GM18517 (cell line): ENCODE measurements around the gene IL18.
A peak's percentile ranks its signal among the peaks of the same experiment; 100 is the strongest.
"Not testable (repeated sequence)": the region's sequence is repeated elsewhere in the genome, so short reads cannot be mapped to it uniquely, and the experiment has no call there.

Experiments
- ATAC-seq: cut with Tn5 transposase; IDR thresholded peaks from one replicate; pipeline ENCODE4 v1.9.1; 2021; ENCODE audit warnings: mild to moderate bottlenecking, moderate library complexity; ENCODE audit not compliant: unreplicated experiment

Gene IL18

DNA sequence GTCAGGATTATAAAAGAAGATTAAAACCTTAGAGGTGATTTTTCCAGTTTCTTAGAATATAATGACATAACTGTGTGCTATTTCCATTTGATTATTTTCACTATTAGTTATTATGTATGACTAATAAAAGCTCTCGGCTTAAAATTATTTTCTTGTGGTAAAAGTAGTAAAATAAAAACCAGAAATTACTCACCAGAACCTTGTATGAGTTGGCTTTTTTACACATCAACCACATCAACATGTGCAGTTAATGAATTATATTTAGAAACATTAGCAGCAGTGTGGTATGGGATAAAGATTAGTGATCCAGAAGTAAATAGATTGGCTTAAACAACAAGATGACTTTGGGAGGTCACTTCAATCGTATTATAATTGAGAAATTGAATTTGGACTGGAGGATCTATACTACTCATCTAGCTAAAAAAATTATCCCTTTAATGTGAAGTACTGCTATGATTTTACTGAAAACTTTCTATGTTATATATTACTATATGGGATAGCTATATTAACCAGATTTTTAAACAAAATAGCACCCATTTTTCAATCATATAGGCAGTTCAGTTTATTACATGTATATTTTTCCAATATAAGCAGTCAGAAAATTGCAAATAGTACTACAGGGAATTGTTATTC, 8.6 kb upstream of the IL18 start:
- ATAC-seq: peak; percentile 59

DNA sequence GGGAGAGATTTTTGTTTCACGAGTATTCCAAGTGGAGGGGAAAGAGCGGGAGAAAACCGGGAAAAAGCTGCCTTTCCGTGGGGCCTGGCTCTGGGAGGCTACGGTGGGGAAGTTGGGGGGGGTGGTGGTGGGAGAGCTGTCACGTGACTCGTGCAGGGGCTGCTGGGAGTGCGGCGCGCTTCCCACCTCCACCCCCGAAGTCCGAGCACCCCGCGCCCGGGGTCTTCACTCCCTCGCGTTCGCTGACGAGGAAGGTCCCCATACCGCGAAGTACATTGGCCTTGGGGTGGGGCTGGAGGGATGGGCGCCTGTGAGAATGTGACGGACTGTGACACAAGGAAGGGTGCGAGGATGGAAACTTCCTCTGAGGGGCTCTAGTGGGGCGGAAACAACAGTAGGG, 3.3 kb upstream of the IL18 start, which contains the start of gene TEX12:
TSS of gene TEX12 (plus strand) at position 228 of the 400 bp plus-strand sequence. CDS start 1,897 bp downstream, outside the sequence.
- no peak for ATAC-seq

DNA sequence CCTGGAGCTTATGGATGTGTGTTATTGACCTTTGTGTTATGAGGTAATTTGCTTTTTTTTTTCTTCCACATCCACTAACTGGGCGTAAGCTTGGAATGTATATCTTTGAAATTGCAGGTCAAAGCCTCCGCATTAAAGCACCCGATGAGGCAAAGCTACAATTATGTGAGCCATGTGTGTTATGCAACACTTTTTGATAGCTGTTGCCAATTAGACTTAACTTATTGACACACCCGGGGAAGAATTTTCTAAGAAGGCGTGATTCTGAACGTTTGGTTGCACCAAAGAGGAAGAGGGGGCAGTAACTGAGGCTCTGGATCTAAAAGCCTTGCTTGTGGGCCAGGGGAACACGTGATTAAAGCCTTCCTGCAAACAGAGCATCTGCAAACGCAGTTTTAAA, 2.7 kb upstream of the IL18 start:
- no peak for ATAC-seq

DNA sequence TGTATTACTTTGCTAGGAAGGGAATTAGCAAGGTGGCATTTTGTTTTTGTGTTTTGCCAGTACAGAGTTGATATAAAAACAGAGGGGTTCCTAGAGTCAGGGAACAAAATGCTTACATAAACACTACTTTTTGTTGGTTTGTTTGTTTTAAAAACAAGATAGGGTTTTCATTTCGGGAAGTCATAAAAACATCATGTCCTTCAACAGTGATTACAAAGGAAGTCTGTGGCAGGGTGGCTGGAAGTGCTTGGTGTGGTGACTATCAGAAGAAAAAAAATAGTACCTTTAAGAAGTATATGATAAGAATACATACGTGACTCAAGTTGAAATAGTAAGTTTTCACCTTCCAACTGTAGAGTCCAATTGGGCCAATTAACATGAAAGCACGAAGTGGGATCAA, 1.2 kb upstream of the IL18 start:
- no peak for ATAC-seq

DNA sequence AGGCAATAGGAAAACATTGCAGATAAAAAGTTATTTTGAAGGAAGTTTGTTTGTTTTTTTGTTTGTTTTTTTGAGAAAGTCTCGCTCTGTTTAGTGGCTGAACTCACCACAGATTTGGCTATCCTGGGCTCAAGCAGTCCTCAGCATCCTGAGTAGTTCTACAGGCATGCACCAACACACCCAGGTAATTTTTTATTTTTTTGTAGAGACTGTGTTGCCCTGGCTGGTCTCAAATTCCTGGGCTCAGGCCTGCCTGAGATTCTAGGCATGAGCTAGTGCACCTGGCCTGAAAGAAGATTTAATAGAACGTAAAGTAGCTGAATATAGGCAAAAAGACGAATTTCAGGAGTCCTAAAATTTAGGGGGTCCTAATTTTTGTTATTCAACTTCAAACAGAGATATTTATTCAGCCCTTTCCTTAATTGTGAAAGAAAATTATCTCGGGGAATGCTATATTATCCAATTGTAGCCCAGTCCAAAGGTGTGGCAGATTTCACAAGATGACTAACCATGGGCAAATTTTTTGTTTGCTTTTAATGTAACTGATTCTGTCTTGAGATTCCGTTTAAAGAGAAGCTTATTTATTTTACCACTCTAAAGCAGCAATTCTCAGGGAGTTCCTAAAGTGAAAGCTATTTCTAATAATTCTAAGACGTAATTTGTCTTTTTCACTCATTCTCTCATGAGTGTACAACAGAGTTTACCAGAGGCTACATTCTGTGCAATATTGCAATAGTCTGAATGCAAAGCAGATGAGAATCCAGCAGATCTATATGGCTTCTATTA, 940 bp downstream of the IL18 start:
- ATAC-seq: no peak

DNA sequence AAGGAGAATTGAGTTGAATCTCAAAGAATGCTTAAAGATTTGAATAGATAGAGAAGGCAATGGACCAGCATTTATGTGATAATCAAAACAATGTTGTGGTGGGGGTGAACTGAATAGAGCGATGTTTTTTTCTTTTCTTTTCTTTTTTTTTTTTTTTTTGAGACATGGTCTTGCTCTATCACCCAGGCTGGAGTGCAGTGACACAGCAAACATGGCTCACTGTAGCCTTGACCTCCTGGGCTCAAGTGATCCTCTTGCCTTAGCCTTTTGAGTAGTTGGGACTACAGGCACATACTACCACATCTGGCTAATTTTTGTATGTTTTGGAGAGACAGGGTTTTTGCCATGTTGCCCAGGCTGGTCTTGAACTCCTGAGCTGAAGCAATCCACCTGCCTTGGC, 1.7 kb downstream of the IL18 start:
- ATAC-seq: not testable (repeated sequence)

DNA sequence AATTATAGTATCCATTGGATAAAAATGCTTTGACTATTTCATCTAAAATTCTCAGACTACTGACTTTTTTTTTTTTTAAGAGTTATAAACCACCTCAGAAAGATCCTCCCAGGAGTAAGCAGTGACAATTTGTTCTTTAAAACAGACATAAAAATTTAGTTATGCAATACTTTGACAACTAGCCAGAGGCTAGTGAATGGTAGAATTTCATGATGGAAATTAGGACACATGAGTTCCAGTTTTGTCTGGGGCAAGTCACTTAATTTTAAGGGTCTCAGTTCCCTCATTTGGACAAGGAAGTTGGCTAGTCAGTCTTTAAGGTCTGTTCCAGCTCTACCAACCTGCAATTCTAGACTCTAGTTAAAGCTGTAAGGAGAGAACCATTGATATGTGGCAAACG, 2.9 kb downstream of the IL18 start:
- ATAC-seq: no peak

DNA sequence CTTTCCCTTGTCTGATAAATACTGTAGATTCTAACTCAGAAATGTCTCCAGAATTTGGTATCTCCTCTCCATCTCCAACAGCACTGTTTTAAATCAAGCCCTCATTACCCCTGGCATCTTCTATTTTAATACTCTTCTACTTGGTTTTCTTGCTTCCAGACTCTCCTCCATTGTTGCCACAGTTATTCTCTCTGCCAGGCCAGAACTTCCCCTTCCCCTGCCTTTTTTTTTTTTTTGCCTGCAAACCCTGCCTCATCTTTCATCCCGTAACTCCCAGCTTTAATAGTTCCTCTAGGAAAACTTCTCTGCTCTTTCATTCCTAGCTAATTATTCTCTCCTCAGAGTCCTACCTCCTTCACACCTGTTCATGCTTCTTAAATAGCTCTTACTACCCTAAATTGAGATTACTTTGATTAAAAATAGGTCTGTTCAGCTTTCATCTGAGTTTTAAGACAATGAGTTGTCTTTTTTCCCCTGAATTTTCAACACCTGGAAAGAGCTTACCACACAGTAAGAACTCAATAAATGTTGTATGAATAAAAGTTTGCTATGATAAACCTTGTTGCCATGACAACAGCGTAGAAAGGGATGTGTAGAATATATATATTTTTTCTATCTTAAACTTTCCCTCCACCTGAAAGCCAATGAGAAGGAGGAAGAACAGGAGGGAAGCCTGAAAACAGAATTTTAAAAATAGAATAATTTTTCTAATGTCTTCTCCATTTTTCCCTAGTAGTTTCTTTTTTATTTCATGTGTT, 3.6 kb downstream of the IL18 start:
- no peak for ATAC-seq

DNA sequence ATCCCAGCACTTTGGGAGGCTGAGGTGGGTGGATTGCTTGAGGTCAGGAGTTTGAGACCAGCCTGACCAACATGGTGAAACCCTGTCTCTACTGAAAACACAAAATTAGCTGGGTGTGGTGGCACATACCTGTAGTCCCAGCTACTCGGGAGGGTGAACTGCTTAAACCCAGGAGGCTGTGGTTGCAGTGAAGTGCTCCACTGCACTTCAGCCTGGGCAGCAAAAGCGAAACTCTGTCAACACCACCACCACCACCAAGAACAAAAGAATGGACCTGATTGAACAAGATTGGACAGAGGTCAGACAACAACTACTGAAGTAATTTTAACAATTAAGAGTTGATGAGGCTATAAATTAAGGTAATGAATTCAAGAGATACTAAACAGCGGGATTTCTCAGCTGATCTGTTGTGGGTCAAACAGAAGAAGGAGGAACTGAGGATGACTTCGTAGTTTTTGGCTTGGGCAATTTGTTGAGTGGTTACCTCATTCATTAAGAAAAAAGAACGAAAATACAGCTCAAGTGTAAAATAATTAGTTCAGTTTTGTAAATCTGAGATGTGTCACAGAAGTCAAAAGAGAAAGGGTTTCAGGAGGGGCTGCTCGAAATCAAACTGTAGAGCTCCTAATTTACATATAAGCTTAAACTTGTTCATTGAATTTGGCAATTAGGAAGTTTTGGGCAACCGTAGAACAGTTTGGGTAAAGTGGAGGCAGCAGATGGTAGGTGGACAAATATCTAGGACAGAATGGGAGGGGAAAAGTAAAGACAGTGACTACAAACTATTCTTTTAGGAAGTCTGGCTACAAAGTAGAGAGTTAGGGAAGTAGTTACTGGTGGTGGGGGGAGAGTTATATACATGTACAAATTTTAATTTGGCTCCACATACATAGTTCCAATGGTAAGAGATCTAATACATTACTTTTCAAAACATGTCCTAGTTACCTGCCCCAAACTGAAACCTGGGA, 4.5 kb downstream of the IL18 start:
- ATAC-seq: no peak

DNA sequence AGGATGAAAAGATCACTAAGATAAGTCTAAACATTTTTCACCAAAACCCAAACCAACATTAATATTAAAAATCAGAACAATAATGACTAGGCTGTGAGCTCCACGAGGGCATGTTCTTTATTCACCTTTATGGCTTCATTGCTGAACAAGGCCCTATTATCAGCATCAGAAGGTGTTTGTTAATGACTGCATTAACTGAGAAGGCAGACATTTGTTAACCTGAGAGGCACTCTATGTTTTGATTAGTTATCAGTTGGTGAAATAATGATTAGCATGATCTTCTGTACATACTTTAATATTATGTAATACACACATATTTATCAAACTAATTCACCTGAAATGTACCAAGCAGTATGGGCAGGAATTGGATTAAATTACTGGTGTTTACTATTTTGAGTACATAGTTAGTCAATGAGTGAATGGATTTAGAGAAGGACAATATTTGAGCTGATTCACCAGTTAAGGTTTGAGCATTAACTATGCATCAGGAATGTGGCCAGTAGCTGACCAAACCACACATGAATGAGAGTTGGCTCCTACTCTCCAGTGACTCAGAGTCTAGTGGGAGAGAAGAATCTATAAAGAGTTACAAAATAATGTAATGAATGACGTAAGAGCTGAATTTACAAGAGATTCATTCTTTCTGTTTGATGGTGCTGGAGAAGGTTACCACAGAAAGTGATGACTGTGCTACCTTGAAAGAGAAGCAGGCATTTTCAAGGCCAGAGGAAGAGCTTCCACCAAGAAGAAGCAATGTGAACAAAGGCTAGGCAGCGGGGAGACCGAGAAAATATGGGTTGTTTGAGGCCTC, 6.7 kb downstream of the IL18 start:
- no peak for ATAC-seq

DNA sequence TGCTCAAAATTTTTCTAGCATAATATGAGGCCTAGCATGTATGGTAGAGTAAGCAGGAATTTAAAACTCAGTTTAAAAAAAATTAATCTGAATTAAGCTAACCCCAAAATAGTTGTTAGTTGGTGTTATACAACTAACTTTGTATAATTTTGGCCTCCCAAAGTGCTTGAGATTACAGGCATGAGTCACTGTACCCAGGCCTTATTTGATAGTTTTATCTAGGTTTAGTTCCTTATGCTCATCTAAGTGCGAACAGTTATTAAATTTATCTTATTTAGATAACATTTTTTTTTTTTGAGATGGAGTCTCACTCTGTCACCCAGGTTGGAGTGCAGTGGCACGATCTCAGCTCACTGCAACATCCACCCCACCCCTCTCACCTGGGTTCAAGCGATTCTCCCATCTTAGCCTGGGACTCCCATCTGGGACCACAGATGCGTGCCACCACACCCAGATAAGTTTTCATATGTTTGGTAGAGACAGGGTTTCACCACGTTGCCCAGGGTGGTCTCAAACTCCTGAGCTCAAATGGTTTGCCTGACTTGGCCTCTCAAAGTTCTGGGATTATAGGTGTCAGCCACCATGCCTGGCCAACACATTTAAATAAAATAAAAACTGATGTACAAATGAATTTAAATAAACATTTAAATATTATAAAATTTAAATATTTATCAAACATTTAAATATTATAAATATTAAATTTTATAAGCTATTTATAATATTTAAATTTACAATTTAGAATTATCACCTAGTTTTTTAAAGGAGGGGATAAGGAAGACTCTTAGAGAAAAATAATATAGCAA, 7.5 kb downstream of the IL18 start:
- ATAC-seq: no peak

DNA sequence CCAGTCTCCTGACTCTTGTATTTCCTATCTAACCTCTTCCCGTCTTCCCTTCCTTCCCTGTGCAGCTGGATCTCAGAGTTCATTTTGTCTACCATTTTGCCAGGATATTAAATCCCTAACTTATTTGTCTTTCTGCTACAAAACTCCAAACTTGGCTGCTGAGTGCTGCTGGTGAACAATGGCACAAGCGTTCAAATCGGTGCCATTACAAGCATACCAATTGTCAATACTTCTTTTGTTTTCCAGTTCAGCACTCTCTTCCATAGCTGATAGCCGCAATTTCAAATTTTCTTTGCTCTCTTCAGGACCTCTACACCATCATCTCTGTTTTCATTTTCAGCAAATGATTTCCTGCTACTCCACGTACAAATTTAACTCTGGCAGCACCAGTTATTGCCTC, 13.4 kb downstream of the IL18 start:
- ATAC-seq: no peak

DNA sequence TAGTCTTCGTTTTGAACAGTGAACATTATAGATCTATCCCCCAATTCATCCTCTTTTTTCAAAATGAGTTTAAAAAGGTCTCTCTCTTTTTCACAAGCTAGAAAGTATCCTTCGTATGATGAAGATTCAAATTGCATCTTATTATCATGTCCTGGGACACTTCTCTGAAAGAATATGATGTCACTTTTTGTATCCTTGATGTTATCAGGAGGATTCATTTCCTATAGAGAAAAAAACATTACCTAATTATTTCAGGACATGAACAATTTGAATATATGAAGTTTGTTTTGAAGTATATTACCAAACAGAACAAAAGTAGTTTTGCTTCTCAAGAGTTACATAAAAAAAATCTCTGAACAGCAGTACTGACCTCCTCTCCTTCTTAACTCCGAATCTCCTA, 20.3 kb downstream of the IL18 start:
- no peak for ATAC-seq

DNA sequence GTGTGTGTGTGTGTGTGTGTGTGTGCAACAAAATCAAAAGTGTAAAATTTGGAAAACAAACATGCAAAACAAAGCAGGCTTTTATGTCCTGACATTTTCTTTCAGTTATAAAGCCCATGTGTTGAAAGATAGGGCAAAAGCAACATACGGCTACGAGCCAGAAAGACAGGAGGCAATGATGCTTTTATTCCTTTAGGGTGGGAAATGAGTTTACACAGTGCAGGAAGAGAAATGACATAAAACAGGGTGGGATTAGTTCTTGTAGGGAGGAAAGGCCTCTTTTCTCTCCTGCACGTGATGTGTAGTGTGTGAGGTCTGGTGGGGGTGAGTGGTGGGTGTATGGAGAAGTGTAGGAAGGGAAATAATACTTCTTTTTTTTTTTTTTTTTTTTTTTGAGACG, 29.4 kb downstream of the IL18 start:
- no peak for ATAC-seq

DNA sequence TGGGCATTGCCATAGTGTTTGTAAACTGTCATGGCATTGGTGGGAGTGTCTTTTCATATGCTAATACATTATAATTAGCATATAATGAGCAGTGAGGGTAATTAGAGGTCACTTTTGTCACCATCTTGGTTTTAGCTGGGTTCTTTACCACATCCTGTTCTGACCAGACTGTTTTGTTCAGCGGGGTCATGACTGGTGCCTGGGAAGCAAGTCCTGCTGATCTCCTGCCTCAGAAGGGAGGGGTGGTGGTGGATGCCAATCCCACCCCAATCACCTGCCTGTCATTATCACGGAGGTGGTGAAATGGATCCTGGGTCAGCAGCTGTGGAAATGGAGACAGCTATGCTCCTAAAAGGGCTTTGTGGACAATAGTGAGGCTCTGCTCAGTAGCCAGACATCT, 31.2 kb downstream of the IL18 start:
- ATAC-seq: no peak

DNA sequence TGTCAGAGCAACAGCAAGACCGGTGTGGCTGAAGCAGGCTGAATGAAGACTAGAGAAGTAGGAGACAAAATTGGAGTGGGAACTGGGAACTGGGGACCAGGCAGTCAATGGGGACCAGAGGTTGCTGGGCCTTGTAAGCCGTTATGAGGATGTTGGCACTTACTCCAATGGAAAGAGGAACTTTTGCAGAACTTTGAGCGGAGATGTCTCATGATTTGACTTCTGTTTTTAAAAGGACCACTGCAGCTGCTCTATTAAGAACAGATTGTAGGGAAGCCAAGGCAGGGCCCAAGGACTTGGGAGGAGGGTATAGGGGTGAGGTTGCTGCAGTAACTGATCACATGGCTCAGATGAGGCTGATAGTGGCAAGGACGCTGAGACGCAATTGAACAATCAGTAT, 34.2 kb downstream of the IL18 start:
- no peak for ATAC-seq

DNA sequence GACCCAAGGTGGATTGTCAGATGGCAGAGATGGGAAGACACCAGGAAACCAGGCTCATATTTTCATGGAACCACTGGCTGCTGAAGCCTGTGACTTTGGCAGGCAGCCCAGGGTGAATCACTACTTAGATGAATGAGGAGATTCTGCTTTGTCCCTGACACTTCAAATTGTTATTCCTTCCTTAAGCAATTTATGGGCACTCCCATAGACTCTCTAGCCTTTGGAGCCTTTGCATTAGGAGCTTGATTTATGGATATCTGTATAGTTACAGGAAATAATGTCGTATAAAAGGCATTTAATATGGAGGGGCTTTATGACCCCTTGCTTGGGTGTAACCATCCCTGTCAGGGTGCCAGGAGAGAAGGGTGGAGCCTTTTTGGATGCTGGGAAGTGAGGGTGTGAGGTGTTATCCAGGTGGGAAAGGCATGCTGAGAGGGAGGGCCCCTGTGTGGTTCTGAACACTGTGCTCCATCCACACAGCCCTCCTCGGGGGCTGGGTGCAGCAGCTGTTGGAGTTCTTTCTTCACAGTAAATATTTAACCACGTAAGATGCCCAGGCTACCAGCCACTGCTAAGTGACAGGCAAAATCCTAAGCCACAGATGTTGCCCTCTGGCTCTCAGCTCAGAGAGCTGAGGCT, 35.3 kb downstream of the IL18 start:
- no peak for ATAC-seq

DNA sequence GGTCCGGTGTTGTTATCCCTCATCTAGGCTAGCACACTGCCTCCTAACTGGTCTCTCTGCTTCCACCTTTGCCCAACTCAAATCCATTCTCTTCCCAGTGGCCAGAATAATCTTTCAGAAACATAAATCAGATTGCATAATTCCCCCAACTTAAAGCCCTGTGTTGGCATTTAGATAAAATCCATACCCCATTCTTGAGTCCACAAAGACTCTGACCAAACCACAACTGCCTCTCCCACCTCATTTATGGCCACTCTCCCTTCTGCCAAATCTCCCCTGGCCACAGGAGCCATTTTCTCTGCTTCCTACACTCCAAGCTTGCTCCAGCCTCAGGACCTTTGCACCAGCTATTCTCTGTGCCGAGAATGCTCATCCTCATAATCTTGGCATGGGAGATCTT, 36.8 kb downstream of the IL18 start:
- no peak for ATAC-seq

DNA sequence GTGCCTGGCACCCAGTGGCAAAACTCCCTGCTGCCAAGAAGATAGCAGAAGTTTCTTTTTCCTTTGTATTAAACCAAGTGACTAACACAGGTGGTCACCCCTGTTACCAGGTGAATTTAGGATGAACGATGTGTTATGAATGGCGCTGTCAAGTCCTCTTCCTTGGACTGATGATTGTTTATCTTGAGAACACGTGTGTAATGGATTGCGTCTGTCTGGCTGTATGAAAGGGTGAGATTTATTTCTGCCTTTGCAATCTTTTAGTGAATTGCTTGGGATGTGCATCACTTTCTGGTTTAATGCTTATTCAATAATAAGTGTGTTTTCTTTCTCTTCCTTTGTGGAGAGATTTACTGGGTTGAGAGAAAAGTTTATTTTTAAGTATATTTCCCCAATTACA, 40.8 kb downstream of the IL18 start:
- no peak for ATAC-seq
